GM21723 (cell line): Measurements from ENCODE around the gene ETNK1.

Experiments
- ATAC-seq: cut with Tn5 transposase; IDR thresholded peaks from one replicate; pipeline ENCODE4 v1.9.1; 2021; ENCODE audit warnings: mild to moderate bottlenecking, moderate library complexity; ENCODE audit not compliant: unreplicated experiment

ETNK1 gene

DNA sequence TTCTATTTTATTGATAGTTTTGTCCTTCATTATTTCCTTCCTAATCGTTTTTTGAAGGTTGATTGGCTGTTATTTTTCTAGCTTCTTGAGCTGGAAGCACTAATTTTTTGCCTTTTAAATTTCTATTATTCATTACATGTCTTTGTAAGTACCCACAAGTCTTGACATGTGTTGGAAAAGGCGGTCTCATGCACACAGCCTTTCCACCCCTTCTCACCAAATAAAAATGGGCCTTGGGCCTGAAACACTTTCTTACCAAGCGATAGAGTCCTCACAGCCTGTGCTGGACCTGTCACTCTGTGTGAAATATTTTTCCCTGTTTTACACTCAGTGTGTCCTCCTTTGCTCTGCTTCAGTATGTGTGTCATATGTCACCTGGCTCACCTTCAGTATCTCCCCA is 9.9 kb downstream of the ETNK1 start:
- no peak for ATAC-seq

DNA sequence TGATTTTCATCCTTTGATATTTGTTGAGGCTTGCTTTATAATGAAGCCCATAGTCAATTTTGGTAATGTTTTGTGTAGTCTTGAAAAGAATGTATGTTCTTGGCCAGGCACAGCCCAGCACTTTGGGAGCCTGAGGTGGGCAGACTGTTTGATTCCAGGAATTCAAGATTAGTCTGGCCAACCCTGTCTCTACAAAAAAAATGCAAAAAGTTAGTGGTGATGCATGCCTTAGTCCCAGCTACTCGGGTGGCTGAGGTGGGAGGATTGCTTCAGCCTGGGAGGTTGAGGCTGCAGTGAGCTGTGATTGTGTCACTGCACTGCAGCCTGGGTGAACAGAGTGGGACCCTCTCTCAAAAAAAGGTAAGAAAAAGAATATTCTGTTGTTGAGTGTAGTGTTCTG is 10.8 kb downstream of the ETNK1 start:
- ATAC-seq = no peak

DNA sequence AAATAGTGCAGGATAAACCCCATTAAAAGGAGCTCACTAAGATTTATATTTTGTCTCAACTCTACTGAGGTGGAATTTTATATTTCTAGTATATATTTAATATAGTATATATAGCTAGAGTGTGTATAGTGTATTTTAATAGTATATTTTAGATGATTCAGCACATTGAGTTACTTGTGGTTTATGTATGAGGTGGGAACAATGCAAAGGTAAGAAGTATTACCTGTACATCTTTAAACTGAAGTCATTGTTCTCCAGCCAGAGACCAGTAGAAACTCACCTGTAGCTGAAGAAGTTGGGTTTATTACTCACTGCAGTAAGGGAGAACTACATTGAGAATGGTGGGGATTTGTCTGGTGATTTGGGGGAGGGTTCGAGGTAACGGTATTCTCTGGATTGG is 15.9 kb downstream of the ETNK1 start:
- no peak for ATAC-seq

DNA sequence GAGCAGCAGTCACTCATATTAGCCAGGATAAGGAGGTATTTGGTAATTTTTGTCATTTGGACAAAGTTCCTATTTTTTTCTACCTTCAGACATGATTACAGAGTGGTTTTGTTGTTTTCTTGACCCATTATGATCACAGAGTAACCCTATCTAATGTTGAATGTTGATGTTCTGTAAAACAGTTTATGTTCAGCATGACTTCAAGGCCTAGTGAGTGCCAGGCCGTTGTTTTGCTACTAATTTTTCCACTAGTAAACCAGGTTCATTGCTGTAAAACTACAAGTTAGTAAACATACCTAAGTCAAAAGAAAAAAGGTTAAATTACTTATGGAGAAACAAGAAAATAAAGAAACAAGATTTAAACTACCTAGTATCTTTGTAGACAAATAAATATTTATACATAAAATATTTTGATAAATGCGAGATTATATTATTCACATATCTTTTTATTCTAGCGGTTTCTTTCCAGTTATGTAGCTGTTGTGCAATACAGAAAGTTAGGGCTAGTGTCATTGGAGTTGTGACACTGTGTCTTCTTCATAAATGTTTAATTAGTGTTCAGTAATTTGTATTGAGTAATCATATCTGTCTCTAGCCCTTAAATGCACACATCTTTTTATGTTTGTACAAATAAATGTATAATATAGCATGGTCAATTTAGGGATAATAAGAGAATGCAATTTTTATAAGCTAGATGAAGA is 16.5 kb downstream of the ETNK1 start:
- ATAC-seq = no peak

DNA sequence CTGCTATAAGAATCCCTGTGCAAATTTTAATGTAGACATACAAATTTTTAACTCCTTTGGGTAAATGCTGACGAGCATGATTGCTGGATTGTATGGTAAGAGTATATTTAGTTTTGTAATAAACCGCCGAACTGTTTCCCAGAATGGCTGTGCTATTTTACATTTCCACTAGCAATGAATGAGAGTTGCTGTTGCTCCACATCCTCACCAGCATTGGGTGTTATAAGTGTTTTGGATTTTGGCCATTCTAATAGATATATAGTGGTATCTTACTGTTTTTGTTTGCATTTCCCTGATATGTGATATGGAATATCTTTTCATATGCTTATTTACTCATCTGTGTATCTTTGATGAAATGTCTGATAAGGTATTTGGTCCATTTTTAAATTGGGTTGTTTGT is 23.7 kb downstream of the ETNK1 start:
- ATAC-seq = no peak

DNA sequence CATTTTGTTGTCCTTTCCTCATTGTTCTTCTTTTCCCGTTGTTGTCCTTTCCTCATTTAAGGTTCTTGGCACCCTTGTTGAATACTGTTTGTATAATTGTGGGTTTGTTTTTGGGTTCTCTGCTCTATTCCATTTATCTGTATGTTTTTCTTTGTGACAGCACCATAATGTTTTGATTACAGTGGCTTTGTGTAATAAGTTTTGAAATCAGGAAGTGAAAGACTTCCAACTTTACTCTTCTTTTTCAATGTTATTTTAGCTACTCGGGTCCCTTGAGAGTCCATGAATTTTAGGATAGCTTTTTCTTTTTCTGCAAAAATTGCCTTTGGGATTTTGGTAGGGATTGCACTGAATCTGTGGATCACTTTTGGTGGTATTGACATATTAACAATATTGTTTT is 28.1 kb downstream of the ETNK1 start:
- ATAC-seq = no peak

DNA sequence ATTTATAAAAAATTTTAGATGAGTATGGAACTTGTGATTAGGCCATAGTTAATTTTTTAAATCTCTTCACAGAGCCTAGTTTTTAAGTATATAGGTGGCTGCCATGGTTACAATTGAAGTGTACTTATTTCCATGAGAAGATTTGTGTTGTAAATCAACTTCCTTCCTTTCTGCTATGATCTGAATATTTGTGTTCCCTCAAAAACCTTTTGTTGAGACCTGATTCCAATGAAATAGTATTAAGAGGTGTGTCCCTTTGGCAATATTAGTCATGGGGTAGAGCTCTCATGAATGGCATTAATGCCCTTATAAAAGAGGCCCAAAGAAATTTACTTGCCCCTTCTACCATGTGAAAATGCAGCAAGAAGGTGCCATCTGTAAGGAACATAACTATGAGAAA is 28.8 kb downstream of the ETNK1 start:
- ATAC-seq = no peak

DNA sequence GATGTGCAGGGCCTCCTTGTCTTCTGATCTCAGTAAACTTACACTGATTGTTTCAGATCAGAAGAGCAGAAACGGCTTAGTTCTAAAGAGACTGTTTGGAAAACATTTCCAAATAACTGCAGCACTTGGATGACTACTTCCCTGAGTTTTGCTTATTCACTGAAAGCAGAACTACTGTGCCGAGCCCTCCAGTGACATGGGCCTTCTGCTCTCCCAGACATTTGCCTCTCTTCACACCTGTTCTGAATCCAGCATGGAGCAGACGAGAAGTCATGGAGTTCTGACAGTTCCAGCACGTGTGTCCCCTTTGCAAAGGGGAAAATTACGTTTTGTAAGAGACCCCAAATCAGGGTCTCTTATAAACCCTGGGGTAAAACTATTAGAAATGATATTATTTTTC is 31.4 kb downstream of the ETNK1 start:
- no peak for ATAC-seq

DNA sequence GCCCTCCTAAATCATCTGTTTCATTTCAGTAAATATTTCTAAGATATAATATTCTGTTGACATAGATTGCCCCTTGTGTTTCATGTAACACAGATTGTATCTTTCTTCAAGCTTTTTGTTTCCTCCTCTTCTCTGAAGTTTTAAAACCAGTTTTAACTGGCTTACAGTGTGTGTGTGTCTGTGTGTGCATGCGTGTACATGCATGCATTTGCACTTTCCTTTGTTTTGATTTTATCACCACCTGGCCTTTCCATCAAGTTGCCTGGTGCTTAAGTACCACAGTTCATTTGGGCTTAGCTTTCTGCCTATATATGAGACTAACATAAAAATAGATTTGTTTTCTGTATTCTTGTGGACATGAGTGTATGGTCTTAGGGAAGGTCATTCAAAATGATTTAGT is 31.9 kb downstream of the ETNK1 start:
- no peak for ATAC-seq

DNA sequence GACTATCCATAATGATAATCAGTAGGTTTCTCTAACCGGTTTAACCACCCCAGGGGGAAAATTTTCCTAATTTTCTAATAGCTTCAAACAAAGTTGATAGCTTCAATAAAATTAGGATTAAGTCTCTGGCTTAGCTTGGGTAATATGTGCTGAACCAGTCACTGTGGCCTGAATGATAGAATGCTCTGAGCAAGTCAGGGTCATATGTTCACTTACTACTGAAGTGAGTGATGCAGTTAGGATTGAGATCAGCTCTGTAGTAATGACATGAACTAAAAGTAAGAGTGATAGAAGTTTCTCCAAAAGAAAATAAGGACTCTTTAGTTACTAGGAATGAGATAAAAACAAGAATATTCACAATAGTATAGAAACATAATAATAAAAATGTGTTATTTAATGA is 32.6 kb downstream of the ETNK1 start:
- ATAC-seq = no peak

DNA sequence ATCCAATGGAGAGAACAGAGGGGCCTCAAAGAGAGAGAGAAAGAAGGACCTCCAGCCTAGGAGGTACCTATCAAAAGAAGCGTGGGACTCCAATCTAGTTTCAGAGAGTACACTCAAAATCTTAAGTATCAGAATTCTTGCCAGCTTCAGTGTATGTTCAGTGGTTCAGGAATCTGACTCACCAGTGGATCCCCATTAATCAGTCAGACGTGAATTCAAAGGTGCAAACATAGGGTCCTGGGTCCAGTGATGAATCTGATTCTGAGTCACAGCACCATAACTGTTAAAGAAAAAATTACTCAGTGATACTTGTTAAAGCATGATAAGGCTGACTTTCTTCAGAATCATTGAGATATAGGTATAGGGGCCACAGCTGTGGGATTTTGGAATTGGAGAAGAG is 33.2 kb downstream of the ETNK1 start:
- ATAC-seq = no peak

DNA sequence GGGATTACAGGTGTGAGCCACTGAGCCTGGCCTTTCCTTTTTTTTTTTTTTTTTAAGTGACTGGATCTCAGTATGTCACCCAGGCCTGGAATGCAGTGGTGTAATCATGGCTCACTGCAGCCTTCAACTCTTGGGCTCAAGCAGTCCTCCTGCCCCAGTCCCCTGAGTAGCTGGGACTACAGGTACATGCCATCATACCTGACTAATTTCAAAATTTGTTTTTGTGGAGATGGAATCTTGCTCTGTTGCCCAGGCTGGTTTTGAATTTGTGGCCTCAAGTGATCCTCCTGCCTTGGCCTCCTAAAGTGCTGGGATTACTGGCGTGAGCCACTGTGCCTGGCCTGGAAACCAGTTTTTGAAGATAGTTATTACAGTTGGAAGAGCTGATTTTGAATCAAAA is 37.4 kb downstream of the ETNK1 start:
- no peak for ATAC-seq

DNA sequence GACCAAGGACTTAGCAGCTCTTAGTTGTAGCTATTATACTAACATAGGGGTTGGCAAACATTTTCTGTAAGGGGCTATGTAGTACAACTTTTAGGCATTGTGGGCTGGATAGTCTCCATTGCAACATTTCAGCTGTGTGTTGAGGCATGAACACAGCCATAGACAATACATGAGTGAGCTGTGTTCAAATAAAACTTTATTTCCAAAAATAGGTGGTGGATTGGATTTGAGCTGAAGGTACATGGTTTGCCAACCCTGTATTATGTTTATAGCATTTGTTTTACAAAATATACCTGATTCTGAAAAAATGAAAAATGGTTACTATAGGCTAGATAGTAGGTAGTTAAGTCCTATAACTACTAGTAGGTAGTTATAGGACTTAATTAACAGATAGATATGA is 40.5 kb downstream of the ETNK1 start:
- no peak for ATAC-seq

DNA sequence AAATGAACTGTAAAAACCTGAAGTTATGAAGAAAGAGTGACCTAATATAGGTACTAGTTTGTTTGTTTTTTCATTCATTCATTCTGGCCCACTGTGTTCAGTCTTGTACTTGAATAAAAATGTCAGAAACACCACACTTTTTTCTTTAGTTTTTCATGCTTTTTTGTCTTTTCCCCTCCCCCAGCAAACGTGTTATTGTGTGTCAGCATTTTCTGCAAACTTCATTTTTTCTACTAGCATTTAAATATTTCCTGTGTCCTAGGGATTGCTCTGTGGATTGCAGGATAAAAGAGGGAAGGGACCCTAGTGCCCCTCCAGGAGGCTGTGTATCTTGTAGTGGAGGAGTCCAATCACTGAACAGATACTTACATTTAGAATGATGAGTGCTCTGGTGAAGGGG is 42.2 kb downstream of the ETNK1 start:
- no peak for ATAC-seq

DNA sequence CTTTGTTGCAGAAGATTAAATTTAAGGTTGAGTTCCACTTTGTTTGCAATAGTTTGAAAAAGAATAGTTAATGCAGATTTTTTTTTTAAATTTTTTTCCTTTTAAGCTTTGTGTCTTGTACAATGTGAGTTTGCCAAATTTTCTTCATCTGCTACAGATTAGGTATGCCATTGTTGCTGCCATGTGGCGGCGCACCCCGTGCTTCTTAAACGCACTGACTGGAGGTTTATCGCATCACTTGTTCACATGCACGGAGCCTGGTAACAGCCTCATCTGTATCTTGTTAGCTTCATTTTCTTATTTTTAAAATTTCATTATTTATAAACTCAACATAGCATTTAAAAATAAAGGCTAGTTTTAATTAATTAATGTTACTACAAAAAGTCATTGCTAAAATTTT is 43.5 kb downstream of the ETNK1 start:
- no peak for ATAC-seq

DNA sequence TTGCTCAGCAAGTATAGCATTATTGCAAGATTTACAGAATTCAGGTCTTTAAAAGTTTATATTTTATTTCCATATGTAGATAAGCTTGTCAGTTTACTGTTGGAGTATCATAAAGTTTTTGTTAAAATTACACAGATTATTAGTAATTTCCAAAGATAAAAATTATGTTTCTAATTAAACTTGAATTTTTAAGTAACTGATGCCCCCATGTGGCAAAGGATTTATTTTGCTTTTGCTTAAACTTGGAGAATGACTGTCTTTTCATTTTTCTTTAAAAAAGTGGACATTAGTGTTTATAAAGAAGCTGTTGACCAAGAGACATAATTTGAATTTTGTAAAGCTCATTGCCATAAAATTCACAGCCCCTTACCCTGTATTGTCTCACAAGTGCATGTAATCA is 45.8 kb downstream of the ETNK1 start:
- ATAC-seq = no peak

DNA sequence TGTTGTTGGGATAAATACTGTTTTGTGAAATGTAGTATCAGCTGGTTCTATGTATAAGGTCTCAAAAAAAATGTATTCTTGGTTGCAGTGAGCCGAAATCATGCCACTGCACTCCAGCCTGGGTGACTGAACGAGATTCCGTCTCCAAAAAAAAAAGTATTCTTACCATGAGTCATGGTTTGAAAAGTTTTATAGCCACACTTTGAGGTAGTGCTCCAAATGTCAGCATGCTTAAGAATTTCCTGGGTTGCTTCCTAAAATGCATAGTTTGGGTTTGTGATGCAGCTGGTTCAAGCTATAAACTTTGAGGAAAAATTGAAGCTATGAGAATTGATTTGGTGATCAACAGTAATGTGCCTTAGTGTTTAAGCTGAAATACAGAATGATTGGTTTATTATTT is 48.0 kb downstream of the ETNK1 start:
- ATAC-seq = no peak

DNA sequence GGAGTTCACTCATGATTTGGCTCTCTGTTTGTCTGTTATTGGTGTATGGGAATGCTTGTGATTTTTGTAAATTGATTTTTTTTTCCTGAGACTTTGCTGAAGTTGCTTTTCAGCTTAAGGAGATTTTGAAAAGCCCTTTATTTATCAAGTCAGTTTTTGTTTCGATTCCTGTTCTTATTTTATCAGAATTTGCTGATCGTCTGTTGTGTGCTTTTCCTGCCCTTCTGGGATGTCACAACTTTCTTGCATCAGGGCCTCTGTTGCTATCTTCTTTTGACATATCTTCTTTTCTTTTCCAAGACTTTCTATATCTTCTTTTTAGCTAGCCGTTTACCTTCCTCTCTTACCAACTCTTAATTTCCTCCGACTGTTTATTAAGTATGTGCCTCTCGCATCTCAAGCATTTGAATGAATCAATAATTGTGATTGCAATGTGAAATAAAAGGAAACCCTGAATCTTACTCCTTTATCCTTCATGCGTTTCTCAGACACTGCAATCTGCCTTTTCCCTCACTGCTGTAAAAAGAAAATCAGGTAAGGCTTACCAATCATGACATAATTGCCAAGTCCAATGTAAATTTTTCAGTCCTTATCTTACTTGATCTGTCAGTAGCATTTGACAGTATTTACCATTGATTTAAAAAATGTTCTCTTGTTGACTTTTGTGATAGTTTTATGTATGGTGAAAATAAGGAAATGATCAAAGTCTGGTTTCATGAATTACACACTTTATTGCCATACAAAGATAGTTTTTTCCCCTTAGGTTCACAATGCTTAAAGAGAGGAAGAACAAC is 53.0 kb downstream of the ETNK1 start:
- no peak for ATAC-seq

DNA sequence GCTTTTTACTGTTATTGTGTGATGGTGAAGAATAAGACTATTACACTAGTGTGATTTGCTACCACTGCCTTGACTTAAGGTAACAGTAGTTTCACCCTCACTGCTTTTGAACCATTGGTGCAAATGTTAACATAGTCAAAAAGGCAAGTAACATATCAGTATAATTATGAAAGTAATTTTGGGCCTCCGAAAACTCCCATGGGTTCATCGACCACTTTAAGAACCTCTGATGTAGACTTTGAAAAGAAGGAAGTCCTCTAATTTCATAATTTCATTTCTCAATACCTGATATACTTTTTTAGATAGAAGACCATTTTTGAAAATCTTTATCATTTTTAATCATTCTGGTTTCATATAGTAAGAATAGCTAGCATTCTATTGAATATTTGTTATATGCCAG is 57.7 kb downstream of the ETNK1 start:
- ATAC-seq = no peak

DNA sequence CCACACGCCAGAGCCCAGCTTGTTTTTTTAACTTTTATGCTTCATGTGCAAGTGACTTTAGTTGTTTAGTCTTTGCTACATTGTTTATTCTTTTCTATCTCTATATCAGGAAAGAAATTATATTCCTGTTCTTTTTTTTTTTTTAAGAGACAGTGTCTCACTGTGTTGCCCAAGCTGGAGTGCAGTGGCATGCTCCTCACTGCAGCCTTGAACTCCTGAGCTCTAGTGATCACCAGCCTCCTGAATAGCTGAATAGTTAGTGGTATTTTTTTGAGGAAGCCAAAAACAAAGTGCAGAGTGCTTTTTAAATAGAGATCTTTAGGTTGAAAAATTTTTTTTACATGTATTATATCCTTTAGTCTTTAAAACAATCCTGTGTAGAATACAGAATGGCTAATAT is 58.2 kb downstream of the ETNK1 start:
- no peak for ATAC-seq

DNA sequence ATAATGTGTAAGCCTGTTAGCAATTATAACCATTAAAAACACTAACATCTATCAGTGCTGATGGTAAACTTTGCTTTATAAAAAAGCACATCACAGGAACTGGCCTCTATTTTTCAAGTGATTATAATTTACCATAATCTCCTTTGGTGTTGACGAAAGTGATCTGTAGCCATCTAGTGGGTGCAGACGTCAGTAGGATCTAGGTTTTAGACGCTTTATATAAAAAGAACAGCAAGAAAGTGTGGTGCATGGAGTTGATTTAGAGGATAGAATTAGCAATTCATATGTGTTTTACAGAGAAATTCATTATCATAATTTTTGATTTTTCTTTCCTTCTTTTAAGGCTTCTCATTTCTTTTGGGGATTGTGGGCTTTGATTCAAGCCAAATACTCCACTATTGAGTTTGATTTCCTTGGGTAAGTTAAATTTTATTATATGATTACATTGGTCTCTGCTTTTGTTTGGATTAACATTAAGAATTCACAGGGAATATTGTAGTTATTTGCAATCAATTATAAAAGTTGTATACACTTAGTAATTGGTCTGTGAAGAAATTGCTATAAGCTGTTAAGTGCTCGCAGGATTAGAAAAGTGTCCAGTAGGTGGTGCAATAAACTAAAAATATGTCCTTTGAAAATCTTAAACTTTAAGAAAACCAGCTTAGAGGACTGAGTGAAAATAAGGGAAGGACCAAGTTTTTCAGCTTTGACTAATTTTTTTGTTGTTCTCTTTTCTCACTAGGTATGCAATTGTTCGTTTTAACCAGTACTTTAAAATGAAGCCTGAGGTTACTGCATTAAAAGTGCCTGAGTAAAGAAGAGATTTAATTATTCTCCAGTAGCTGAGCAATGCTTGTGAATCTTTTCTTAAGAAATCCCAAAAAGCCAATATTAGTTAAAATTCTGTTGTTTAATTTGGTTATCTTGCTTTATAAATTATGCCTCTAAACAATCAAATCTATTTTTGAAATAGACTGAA is 59.5 kb downstream of the ETNK1 start:
- ATAC-seq = peak; percentile 57

DNA sequence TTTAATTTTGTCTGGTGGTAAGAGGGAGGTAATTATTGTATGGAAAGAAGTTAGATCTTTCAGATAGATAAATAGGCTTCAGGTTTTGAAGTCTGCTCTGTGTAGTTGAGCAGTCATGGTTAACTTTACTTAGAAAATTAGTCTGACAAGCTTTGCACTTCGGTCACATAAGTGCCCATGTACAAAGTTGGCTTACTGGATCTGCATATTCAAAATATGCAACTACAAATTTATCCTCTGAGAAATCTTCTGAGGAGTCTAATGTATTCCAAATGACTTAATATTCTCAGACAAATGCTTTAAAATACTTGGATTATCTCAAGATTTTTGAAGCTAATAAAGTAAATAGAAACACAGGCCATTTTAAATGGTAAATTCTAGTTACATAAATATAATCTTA is 61.2 kb downstream of the ETNK1 start:
- no peak for ATAC-seq
